ENCODE data around the gene FAR1.
A peak's percentile ranks its signal among the peaks of the same experiment; 100 is the strongest.
"Not testable (repeated sequence)": the region's sequence is repeated elsewhere in the genome, so short reads cannot be mapped to it uniquely, and the experiment has no call there.

Gene FAR1

GRCh38 chr11:13713982-13714381 is 45.5 kb downstream of the FAR1 start:
- no peak for DNase-seq

GRCh38 chr11:13717331-13717730 is 48.9 kb downstream of the FAR1 start:
- DNase-seq, result no peak

DNA sequence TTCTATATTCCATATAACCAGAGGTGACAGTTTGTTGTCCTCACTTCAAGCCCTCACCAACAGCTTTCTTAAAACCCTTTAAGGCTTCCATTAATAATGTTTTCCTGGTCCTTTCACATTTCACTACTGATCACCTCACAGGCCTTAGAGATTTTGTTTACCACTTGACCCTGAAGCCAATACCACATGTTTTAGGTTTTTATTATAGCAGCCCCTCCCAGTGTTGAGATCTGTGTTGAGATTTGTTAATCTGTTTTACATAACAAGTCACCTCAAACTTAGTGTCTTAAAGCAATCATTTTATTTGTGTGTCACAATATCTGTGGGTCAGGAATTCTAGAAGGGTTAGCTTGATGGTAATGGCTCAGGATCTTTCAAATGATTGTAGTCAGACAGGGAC is 49.9 kb downstream of the FAR1 start:
- DNase-seq, result no peak

GRCh38 chr11:13720940-13721339 is 52.5 kb downstream of the FAR1 start:
- no peak for DNase-seq

GRCh38 chr11:13721760-13722159 is 53.3 kb downstream of the FAR1 start:
- no peak for DNase-seq

DNA sequence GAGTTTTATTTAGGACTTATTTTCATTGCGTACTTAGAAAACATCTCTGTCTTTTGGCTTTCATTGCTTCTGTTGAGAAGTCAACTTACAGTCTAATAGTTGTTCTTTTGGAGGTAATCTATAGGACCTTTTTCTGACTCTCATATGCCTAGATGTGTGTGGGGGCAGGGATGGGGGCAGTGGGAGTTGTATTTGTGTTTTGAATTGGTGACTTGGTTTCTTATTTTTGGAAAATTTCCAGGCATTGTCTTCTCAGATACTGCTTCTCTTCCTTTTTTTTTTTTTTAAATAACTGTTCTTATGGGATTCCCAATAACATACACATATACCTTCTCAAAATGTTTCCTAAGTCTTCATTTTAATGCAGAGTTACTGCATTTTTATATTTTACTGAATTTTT is 58.0 kb downstream of the FAR1 start:
- DNase-seq, result no peak

DNA sequence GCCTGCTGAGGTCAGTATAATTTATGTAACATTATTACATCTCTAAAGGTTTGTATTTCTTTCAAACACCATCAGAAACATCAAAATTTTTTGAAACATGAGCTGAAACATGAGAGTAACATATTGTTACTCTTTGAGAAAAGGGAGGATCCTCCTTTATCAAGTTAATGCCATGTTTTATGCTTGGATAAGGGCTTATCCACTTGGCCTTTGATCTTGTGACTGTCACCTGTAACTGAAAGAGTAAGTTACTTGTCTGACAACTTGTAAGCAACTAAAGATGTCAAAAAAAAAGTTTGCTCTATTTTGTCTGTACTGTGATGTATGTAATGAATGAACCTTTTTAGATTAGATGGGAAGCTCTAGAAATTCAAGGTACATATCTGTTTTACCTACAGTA is 59.6 kb downstream of the FAR1 start:
- DNase-seq, result no peak

DNA sequence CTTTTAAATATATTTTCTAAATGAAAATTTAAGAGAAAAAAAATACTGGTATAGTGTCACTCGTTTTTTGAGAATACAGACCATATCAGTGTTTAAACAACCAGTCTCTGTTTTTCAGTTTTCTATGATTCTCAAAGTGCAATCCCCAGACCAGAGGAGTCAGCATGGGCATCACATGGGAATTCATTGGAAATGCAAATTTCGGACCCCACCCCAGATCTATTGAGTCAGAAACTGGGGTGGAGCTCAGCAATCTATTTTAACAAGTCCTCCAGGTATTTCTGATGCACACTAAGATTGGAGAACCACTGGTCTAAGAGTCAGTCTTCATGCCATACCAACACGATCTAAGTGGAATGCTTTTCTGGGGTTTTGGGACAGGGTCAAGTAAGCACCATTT is 66.1 kb downstream of the FAR1 start:
- DNase-seq, result no peak

DNA sequence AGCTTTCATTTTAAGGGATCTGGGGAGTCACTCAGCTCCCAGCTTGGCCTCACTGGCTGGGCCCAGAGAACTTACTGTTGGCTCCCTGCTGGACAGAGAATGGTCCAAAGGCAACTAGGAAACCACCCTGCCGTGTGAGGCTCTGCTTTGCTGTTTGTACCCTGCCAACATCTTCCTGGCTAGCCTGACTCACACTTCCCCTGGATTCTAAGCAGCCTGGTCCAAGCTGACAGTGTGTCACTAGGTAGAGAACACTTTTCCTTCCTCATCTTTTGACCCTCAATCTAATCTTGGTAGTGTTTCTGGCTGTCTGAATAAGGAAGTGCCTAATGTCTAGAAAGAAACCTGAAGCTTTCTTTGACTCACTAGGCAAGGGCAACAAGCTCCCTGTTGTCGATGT is 76.7 kb downstream of the FAR1 start:
- no peak for DNase-seq

DNA sequence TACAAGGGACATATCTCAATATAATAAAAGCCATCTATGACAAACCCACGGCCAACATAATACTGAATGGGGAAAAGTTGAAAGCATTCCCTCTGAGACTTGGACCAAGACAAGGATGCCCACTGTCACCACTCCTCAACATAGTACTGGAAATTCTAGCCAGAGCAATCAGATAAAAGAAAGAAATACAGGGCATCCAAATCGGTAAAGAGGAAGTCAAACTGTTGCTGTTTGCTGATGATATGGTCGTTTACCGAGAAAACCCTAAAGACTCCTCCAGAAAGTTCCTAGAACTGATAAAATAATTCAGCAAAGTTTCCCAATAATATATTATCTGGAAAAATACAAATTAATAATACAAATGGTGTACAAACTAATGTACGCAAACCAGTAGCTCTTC is 84.8 kb downstream of the FAR1 start:
- not testable (repeated sequence) for DNase-seq

DNA sequence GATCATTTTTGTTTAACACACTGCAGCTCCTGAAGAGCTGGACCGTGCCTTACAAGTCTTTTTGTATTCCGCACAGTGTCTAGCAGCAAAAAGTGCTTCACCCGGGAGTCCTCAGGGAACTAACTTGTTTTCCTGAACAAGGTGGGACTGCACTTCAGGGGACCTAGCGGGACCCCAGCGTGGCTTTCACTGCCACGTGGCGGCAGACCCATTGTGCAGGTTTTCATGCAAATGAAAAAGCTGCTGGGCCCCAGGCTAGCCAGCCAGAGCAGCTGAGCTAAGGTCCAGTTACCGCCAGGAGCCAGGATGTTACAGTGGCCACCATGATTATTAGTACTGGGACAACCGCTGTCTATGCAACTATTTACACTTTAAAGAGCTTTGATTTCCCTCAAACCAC is 90.6 kb downstream of the FAR1 start:
- DNase-seq, result no peak

- DNase-seq, result no peak
Observed at GRCh38 chr11:13760115-13760514, 91.6 kb downstream of the FAR1 start.

DNA sequence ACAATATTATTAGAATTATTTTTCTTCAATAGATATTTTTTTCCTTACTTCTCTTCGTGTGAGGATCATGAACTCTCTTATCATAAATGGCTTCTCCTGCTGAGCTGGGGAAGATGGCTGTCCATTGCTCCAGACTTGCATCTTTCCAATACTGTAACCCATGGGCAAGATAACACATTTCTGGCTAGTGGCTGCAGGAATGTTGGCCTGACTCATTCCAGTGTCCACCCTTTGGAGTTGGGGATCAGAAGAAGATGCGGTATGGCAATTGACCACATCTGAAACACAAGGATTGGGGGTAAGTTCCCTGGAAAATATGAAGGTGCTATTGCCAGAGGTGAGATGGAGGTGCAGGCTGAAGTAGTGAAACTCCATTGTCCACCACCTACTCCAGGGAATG is 92.8 kb downstream of the FAR1 start:
- DNase-seq, result no peak

- DNase-seq, result no peak
Observed at GRCh38 chr11:13761716-13762115, 93.2 kb downstream of the FAR1 start.

- DNase-seq, result no peak
Observed at GRCh38 chr11:13762718-13763117, 94.2 kb downstream of the FAR1 start.

DNA sequence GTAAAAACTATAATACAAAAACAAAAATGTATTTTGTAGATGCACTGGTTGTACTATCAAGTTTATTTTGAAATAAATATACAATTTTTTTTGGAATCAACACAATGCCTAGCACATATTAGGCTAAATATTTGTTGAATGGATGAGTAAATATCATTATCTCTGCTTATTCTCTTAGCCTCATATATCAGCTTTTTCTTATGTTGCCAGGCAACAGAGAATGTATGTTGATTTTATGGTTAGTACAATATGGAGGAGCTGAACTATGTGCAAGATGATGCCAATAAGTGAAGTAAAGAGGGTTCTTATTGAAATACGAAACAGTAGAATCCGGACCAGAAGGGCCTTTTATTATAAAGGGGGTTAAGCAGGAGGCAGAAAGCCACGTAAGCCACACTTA is 94.9 kb downstream of the FAR1 start:
- DNase-seq, result no peak

DNA sequence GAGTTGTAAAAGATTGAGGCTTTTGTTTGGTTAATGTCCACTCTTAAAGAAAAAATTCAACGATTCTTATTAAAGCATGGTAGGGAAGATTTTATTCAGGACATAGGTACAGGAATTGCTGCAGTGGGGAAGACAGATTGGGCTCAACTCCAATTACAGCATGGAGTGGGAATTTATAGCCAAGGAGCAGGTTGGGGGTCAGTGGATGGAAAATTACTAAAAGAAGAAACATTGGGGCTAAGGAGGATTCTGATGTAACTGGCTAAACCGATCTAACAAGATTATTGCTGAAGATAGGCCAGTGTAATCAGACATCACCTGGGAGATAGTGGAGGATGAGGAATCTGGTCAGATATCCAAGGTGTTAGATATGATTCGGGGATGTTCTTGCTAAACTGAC is 97.4 kb downstream of the FAR1 start:
- no peak for DNase-seq

GRCh38 chr11:13767471-13767870 is 99.0 kb downstream of the FAR1 start:
- no peak for DNase-seq

DNA sequence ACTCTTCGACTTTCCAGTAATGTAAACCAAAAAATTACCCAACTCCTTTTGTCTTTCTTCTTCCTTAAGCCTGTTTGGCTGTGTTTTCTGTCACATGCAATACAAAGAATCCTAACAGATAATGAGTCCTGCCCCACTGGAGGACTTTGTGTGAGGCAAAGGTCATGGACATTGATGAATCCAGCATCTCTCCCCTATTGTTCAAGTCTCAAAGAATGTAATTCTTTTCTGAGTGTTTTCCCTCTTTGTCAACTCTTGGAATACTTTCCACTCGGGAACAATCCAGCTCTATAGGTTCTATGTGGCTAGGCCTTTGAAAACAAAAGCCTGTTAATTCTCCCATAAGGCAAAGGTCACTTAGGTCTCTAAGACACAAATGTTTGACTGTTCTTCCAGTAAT is 100.7 kb downstream of the FAR1 start:
- DNase-seq, result no peak

GRCh38 chr11:13771151-13771550 is 102.7 kb downstream of the FAR1 start:
- no peak for DNase-seq

- DNase-seq, result peak in 1 of 2 donors; percentile 79
Observed at GRCh38 chr11:13772223-13773046, 104.0 kb downstream of the FAR1 start.

DNA sequence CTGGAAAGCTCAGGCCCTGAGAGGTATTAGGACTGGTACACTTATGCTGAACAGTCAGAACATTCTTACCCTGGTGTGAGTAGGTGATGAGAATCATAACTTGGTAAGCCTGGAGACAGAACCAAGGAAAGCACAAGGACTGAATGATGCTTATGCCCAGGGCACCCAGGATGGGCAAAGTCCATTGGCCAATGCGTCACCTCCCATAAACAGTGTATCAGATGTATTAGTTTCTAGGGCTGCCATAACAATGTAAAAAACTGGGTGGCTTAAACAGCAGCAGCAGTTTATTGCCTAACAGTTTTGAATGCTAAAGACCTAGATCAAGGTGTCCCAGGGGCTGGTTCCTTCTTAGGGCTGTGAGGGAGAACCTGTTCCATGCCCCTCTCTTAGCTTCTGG is 107.0 kb downstream of the FAR1 start:
- no peak for DNase-seq

DNA sequence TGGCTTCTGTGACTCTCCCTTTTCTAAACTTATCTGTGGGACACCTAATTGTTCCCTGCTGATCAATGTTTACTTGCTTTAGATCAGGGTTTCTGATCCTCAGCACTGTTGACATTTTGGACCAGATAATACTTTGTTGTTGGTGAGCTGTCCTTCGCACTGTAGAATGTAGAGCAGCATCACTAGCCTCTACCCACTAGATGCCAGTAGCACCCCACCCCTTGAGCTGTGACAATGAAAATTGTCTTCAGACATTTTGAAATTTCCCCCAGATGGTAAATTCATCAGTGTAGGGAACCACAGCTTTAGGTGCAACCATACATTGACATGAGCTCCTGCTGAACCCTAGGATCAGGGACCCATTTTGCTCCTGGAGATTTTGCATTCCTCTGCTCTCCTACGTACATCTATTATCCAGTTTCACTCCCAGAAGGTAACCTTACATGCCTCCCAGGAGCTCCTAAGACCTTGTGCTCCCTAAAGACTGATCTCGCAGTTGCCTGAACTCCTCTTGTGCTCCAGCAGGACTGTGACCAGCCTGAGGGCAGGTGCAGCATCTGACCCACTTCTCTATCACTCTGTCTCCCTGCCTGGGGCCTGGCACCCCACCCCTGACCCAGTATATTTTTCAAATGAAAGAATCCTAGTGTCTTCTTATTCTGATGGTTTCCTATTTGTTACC is 107.8 kb downstream of the FAR1 start:
- DNase-seq, result peak; percentile 22 to 48

DNA sequence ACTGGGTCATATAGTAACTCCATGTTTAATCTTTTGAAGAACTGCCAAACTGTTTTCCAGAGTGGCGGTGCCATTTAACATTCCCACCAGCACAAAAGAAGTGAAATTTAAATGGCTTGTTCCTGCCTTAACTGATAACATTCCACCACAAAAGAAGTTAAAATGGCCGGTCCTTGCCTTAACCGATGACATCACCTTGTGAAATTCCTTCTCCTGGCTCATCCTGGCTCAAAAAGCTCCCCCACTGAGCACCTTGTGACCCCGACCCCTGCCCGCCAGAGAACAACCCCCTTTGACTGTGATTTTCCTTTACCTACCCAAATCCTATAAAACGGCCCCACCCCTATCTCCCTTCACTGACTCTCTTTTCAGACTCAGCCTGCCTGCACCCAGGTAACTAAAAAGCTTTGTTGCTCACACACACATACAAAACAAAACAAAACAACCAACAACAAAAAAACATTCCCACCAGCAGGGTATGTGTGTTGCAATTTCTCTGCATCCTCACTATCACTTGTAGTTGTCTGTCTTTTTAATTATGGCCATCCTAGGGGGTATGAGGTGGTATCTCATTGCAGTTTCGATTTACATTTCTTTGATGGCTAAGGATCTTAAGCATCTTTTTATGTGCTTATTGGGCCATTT is 109.0 kb downstream of the FAR1 start:
- no peak for DNase-seq
